ENCODE measurements around the gene LANCL2. TPM values are rescaled to one million over a fixed set of nuclear protein-coding genes. Genes with fewer than 3 reads are reported as not detected.

Gene LANCL2
- total RNA-seq, 1 donor from 2014 or later = 18.5 TPM

DNA sequence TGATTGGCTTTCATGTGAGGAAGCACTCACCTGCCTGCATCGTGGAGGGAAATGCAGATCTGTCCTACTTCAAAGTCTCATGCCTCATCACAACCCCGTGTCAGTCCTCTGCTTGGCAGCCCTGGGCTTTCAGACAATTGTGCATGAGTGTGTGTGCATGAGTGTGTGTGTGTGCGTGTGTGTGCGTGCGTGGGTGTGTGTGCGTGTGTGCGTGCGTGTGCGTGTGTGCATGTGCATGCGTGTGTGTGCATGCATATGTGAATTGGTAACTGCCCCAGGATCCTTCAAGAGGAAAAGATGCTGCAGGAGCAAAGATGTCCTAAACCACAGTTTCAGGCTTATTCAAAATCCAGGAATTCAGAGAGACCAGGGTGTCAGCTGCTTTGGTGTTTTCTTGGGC is 71.3 kb downstream of the LANCL2 start:
- no peak for TF ChIP-seq CTCF (IDR thresholded peaks at IDR 0.05; ENCODE audit: unreplicated experiment)
- no peaks in the 10 kb centered on the region for H3K9me3 Mint-ChIP-seq
- H3K4me1 Mint-ChIP-seq = no peaks in the 10 kb centered on the region
- no peaks in the 10 kb centered on the region for H3K27me3 Mint-ChIP-seq (ENCODE audit: low read depth)
- no peak overlapping the region for H3K27ac Mint-ChIP-seq
- no peaks in the 10 kb centered on the region for H3K36me3 Mint-ChIP-seq
- H3K4me3 Mint-ChIP-seq = no peak overlapping the region
- no peak for DNase-seq (ENCODE audit: low spot score in 2 of 2, unreplicated experiment in 2 of 2)

GRCh38 chr7:55437375-55437774 is 72.2 kb downstream of the LANCL2 start:
- H3K4me1 Mint-ChIP-seq = no peaks in the 10 kb centered on the region
- DNase-seq (ENCODE audit: low spot score in 2 of 2, unreplicated experiment in 2 of 2) = no peak
- H3K9me3 Mint-ChIP-seq = no peaks in the 10 kb centered on the region
- no peak overlapping the region for H3K4me3 Mint-ChIP-seq
- H3K27ac Mint-ChIP-seq = no peak overlapping the region
- H3K27me3 Mint-ChIP-seq (ENCODE audit: low read depth) = no peaks in the 10 kb centered on the region
- no peak for TF ChIP-seq CTCF (IDR thresholded peaks at IDR 0.05; ENCODE audit: unreplicated experiment)
- no peaks in the 10 kb centered on the region for H3K36me3 Mint-ChIP-seq

DNA sequence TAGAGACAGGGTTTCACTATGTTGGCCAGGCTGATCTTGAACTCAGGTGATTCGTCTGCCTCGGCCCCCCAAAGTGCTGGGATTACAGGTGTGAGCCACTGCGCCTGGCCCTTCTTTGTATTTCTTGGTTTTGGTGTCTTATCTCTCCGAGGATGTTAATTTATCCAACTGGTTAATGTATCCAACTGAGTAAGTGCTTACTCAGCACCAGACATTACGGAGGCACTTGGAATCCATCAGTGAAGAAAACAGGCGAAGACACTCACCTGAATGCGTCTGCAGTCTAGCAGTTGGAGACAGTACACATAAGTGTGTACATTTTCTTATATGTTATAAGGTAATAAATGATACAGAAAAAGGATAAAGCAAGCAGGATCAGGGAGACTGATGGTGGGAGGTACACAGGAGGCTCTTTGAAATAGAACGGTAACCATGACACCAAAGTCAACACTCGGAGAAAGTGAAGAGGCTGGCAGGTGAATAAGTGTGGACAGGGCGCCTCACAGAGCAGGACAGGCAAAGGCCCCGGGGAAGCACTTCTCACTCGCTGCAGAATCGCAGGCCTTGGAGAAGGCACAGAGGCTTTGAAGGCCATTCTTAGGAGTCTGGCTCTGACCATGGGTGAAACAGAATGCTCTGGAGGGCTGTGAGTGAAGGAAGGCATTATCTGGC is 73.1 kb downstream of the LANCL2 start:
- no peaks in the 10 kb centered on the region for H3K4me1 Mint-ChIP-seq
- no peak overlapping the region for H3K4me3 Mint-ChIP-seq
- H3K27me3 Mint-ChIP-seq (ENCODE audit: low read depth) = no peaks in the 10 kb centered on the region
- TF ChIP-seq CTCF (IDR thresholded peaks at IDR 0.05; ENCODE audit: unreplicated experiment) = no peak
- no peak for DNase-seq (ENCODE audit: low spot score in 2 of 2, unreplicated experiment in 2 of 2)
- no peaks in the 10 kb centered on the region for H3K36me3 Mint-ChIP-seq
- no peak overlapping the region for H3K27ac Mint-ChIP-seq
- H3K9me3 Mint-ChIP-seq = no peaks in the 10 kb centered on the region

- Mint-ChIP-seq H3K9me3 (no peaks in the 10 kb centered on the region), H3K4me1 (no peaks in the 10 kb centered on the region), H3K36me3 (no peaks in the 10 kb centered on the region), H3K4me3 (no peak overlapping the region), H3K27ac (no peak overlapping the region), H3K27me3 (ENCODE audit: low read depth) (no peaks in the 10 kb centered on the region)
- no peak for TF ChIP-seq CTCF (IDR thresholded peaks at IDR 0.05; ENCODE audit: unreplicated experiment)
- DNase-seq (ENCODE audit: low spot score in 2 of 2, unreplicated experiment in 2 of 2) = no peak
Measured at GRCh38 chr7:55438757-55439525, 73.8 kb downstream of the LANCL2 start.

GRCh38 chr7:55439627-55440026 is 74.5 kb downstream of the LANCL2 start:
- Mint-ChIP-seq H3K4me1 (no peaks in the 10 kb centered on the region), H3K4me3 (no peak overlapping the region), H3K27me3 (ENCODE audit: low read depth) (no peaks in the 10 kb centered on the region), H3K36me3 (no peaks in the 10 kb centered on the region), H3K9me3 (no peaks in the 10 kb centered on the region), H3K27ac (no peak overlapping the region)
- no peak for DNase-seq (ENCODE audit: low spot score in 2 of 2, unreplicated experiment in 2 of 2)
- TF ChIP-seq CTCF (IDR thresholded peaks at IDR 0.05; ENCODE audit: unreplicated experiment) = no peak

Data from mesothelial cell of epicardium (in vitro differentiated cells).